ENCODE measurements around the gene TMA7B.
A peak's percentile ranks its signal among the peaks of the same experiment; 100 is the strongest.
"Not testable (repeated sequence)": the region's sequence is repeated elsewhere in the genome, so short reads cannot be mapped to it uniquely, and the experiment has no call there.

Gene TMA7B

GRCh38 chr22:39990686-39991085 lies 30.5 kb downstream of the TMA7B start:
- Histone ChIP-seq H3K18ac (ENCODE audit: low read depth in 1 of 2, low read length in 2 of 2) (no peak overlapping the region), H2AFZ (ENCODE audit: low read depth, low read length) (no peak overlapping the region), H3K36me3 (ENCODE audit: control insufficient read depth in 1 of 2, insufficient read depth in 2 of 2, low read depth in 1 of 2, low read length in 2 of 2) (peaks cover 0 to 3% of the 10 kb centered on the region in 2 experiments), H3K23ac (ENCODE audit: low read length in 2 of 2) (no peak overlapping the region), H3K14ac (ENCODE audit: low read length in 2 of 2) (no peak overlapping the region), H3K4me1 (ENCODE audit: control insufficient read depth, insufficient read depth, low read depth, low read length) (peaks cover 10% of the 10 kb centered on the region), H2BK12ac (ENCODE audit: low read length in 2 of 2) (no peak overlapping the region), H2BK5ac (ENCODE audit: low read depth, low read length, poor library complexity, severe bottlenecking) (no peak overlapping the region), H2BK15ac (ENCODE audit: low read depth, poor library complexity, severe bottlenecking) (no peak overlapping the region), H3K27ac (ENCODE audit: low read length, poor library complexity, severe bottlenecking) (no peak overlapping the region), H3K4me3 (ENCODE audit: insufficient read depth in 1 of 2, low read depth in 1 of 2, low read length in 2 of 2) (no peak overlapping the region), H3K9me3 (ENCODE audit: control insufficient read depth, low read length) (no peaks in the 10 kb centered on the region), H3K4ac (ENCODE audit: low read depth in 1 of 2, low read length in 2 of 2) (no peak overlapping the region), H3K27me3 (ENCODE audit: control insufficient read depth in 1 of 2, insufficient read depth in 1 of 2, low read length in 2 of 2) (peaks cover 9 to 51% of the 10 kb centered on the region in 2 experiments), H3K79me1 (replicated peaks; ENCODE audit: low read length, poor library complexity, severe bottlenecking) (no peaks in the 10 kb centered on the region), H3K9ac (ENCODE audit: low read length) (no peak overlapping the region), H2AK5ac (ENCODE audit: low read length, severe bottlenecking) (no peak overlapping the region), H3K4me2 (ENCODE audit: low read length, poor library complexity, severe bottlenecking) (no peak overlapping the region), H4K8ac (ENCODE audit: low read length) (no peak overlapping the region), H4K91ac (ENCODE audit: low read length) (no peak overlapping the region), H2BK120ac (ENCODE audit: low read depth, low read length) (no peak overlapping the region)
- no CpG with 5 or more reads among the region's 3 CpGs for WGBS
- no peak for DNase-seq

GRCh38 chr22:39991159-39991860 lies 31.1 kb downstream of the TMA7B start:
- Histone ChIP-seq H3K4me1 (ENCODE audit: control insufficient read depth, insufficient read depth, low read depth, low read length) (peaks cover 13% of the 10 kb centered on the region), H3K36me3 (ENCODE audit: control insufficient read depth in 1 of 2, insufficient read depth in 2 of 2, low read depth in 1 of 2, low read length in 2 of 2) (peaks cover 0 to 3% of the 10 kb centered on the region in 2 experiments), H3K4ac (ENCODE audit: low read depth in 1 of 2, low read length in 2 of 2) (no peak overlapping the region), H3K18ac (ENCODE audit: low read depth in 1 of 2, low read length in 2 of 2) (no peak overlapping the region), H4K8ac (ENCODE audit: low read length) (no peak overlapping the region), H3K27me3 (ENCODE audit: control insufficient read depth in 1 of 2, insufficient read depth in 1 of 2, low read length in 2 of 2) (peaks cover 4 to 51% of the 10 kb centered on the region in 2 experiments), H3K4me2 (ENCODE audit: low read length, poor library complexity, severe bottlenecking) (peak overlapping the region; percentile 25), H2BK5ac (ENCODE audit: low read depth, low read length, poor library complexity, severe bottlenecking) (no peak overlapping the region), H2AK5ac (ENCODE audit: low read length, severe bottlenecking) (no peak overlapping the region), H3K14ac (ENCODE audit: low read length in 2 of 2) (no peak overlapping the region), H3K23ac (ENCODE audit: low read length in 2 of 2) (no peak overlapping the region), H2BK12ac (ENCODE audit: low read length in 2 of 2) (no peak overlapping the region), H4K91ac (ENCODE audit: low read length) (no peak overlapping the region), H2BK120ac (ENCODE audit: low read depth, low read length) (no peak overlapping the region), H3K9ac (ENCODE audit: low read length) (no peak overlapping the region), H3K4me3 (ENCODE audit: insufficient read depth in 1 of 2, low read depth in 1 of 2, low read length in 2 of 2) (no peak overlapping the region), H3K27ac (ENCODE audit: low read length, poor library complexity, severe bottlenecking) (no peak overlapping the region), H3K9me3 (ENCODE audit: control insufficient read depth, low read length) (no peaks in the 10 kb centered on the region), H3K79me1 (replicated peaks; ENCODE audit: low read length, poor library complexity, severe bottlenecking) (no peaks in the 10 kb centered on the region), H2AFZ (ENCODE audit: low read depth, low read length) (no peak overlapping the region), H2BK15ac (ENCODE audit: low read depth, poor library complexity, severe bottlenecking) (no peak overlapping the region)
- 89% methylated on average over 6 of the region's 9 CpGs for WGBS
- DNase-seq = no peak

GRCh38 chr22:39992088-39992826 lies 32.1 kb downstream of the TMA7B start:
- Histone ChIP-seq H4K91ac (ENCODE audit: low read length) (no peak overlapping the region), H3K4me1 (ENCODE audit: control insufficient read depth, insufficient read depth, low read depth, low read length) (peaks cover 14% of the 10 kb centered on the region), H3K36me3 (ENCODE audit: control insufficient read depth in 1 of 2, insufficient read depth in 2 of 2, low read depth in 1 of 2, low read length in 2 of 2) (peaks cover 0 to 3% of the 10 kb centered on the region in 2 experiments), H3K9me3 (ENCODE audit: control insufficient read depth, low read length) (no peaks in the 10 kb centered on the region), H2BK5ac (ENCODE audit: low read depth, low read length, poor library complexity, severe bottlenecking) (no peak overlapping the region), H2AK5ac (ENCODE audit: low read length, severe bottlenecking) (no peak overlapping the region), H3K4me2 (ENCODE audit: low read length, poor library complexity, severe bottlenecking) (no peak overlapping the region), H2BK12ac (ENCODE audit: low read length in 2 of 2) (no peak overlapping the region), H3K18ac (ENCODE audit: low read depth in 1 of 2, low read length in 2 of 2) (no peak overlapping the region), H2BK120ac (ENCODE audit: low read depth, low read length) (no peak overlapping the region), H3K27ac (ENCODE audit: low read length, poor library complexity, severe bottlenecking) (no peak overlapping the region), H2BK15ac (ENCODE audit: low read depth, poor library complexity, severe bottlenecking) (no peak overlapping the region), H3K4me3 (ENCODE audit: insufficient read depth in 1 of 2, low read depth in 1 of 2, low read length in 2 of 2) (no peak overlapping the region), H3K79me1 (replicated peaks; ENCODE audit: low read length, poor library complexity, severe bottlenecking) (no peaks in the 10 kb centered on the region), H3K14ac (ENCODE audit: low read length in 2 of 2) (no peak overlapping the region), H3K27me3 (ENCODE audit: control insufficient read depth in 1 of 2, insufficient read depth in 1 of 2, low read length in 2 of 2) (peaks cover 4 to 58% of the 10 kb centered on the region in 2 experiments), H3K23ac (ENCODE audit: low read length in 2 of 2) (no peak overlapping the region), H4K8ac (ENCODE audit: low read length) (no peak overlapping the region), H3K4ac (ENCODE audit: low read depth in 1 of 2, low read length in 2 of 2) (no peak overlapping the region), H3K9ac (ENCODE audit: low read length) (no peak overlapping the region), H2AFZ (ENCODE audit: low read depth, low read length) (no peak overlapping the region)
- no peak for DNase-seq
- 92% methylated on average over 5 of the region's 5 CpGs for WGBS

- not testable (repeated sequence) for H3K14ac ChIP-seq (ENCODE audit: low read length in 2 of 2); H3K4me2 ChIP-seq (ENCODE audit: low read length, poor library complexity, severe bottlenecking); H3K23ac ChIP-seq (ENCODE audit: low read length in 2 of 2); H2AFZ ChIP-seq (ENCODE audit: low read depth, low read length); H3K79me1 ChIP-seq (replicated peaks; ENCODE audit: low read length, poor library complexity, severe bottlenecking); H2AK5ac ChIP-seq (ENCODE audit: low read length, severe bottlenecking); H3K9me3 ChIP-seq (ENCODE audit: control insufficient read depth, low read length); H3K9ac ChIP-seq (ENCODE audit: low read length); H4K8ac ChIP-seq (ENCODE audit: low read length); H2BK12ac ChIP-seq (ENCODE audit: low read length in 2 of 2); H3K27ac ChIP-seq (ENCODE audit: low read length, poor library complexity, severe bottlenecking); H2BK15ac ChIP-seq (ENCODE audit: low read depth, poor library complexity, severe bottlenecking); DNase-seq; H2BK5ac ChIP-seq (ENCODE audit: low read depth, low read length, poor library complexity, severe bottlenecking); H3K4me3 ChIP-seq (ENCODE audit: insufficient read depth in 1 of 2, low read depth in 1 of 2, low read length in 2 of 2); H3K36me3 ChIP-seq (ENCODE audit: control insufficient read depth in 1 of 2, insufficient read depth in 2 of 2, low read depth in 1 of 2, low read length in 2 of 2); H2BK120ac ChIP-seq (ENCODE audit: low read depth, low read length); H3K18ac ChIP-seq (ENCODE audit: low read depth in 1 of 2, low read length in 2 of 2); H4K91ac ChIP-seq (ENCODE audit: low read length); H3K4ac ChIP-seq (ENCODE audit: low read depth in 1 of 2, low read length in 2 of 2)
- peaks cover 4 to 65% of the 10 kb centered on the region in 2 experiments for H3K27me3 ChIP-seq (ENCODE audit: control insufficient read depth in 1 of 2, insufficient read depth in 1 of 2, low read length in 2 of 2)
- 82% methylated on average over 7 of the region's 7 CpGs for WGBS
- peaks cover 18% of the 10 kb centered on the region for H3K4me1 ChIP-seq (ENCODE audit: control insufficient read depth, insufficient read depth, low read depth, low read length)
Measured at GRCh38 chr22:39992894-39993293, 32.7 kb downstream of the TMA7B start.
